HuH-7.5 (cell line): Measurements from ENCODE around the gene PIM3.

Experiments used
- DNase-seq: peaks from one replicate; pipeline ENCODE4 v3.0.0; 2011; ENCODE audit warnings: low spot score

PIM3 gene

DNA sequence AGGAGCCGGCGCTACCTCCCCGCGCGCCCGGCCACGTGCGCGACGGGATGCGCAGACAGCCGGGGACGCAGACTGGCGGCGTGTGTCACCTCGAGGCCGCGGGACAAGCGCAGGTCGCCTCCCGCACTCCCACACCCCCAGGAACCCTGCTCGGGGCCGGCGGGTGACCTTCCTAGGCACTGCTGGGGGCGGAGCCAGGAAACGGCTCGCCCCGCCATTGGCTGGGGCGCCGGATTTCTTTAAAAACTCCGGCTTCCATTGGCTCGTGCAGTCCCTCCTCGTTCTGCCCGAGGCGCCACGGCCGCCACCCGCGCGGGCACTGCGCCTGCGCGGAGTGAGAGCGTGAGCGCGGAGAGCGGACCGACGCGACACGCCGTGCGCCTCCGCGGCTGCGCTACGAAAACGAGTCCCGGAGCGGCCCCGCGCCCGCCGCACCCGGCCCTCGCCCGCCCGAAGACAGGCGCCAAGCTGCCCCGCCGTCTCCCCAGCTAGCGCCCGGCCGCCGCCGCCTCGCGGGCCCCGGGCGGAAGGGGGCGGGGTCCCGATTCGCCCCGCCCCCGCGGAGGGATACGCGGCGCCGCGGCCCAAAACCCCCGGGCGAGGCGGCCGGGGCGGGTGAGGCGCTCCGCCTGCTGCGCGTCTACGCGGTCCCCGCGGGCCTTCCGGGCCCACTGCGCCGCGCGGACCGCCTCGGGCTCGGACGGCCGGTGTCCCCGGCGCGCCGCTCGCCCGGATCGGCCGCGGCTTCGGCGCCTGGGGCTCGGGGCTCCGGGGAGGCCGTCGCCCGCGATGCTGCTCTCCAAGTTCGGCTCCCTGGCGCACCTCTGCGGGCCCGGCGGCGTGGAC, at the start of gene PIM3:
TSS of gene PIM3 (plus strand) at position 614 of the 846 bp plus-strand sequence. CDS start at position 790, 176 bp downstream.
- peak; percentile 100 for DNase-seq

DNA sequence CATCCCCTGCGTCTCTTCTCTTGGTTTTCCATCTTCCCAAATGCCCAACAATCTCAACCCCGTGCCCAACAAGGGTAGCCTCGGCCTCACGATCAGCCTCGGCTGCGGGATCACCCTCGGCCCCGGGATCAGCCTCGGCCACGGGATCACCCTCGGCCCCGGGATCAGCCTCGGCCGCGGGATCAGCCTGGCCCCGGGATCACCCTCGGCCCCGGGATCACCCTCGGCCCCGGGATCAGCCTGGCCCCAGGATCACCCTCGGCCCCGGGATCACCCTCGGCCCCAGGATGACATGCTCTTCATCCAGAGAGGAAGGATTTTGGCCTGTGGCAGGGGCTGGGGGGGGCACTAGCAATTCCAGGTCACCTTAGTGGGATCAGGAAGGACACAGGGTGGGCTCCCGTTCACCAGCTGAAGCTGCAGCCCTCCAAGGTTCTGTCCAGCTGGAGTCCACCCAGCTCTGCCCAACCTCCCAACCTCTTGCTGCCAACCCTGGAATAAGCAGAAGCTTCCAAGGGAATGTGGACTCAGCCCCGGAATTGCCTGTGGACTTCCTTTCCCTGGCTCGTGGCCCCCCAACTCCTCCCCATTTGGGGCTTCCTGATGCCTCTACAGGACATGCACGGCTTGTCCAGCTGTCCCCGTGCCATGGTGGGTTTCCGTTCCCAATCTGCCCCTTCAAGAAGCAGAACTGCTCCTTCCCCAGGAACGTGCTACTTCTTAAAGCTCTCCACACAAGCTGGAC, 48.5 kb upstream of the PIM3 start:
- no peak for DNase-seq

- DNase-seq, result no peak
Measured at GRCh38 chr22:49913026-49913425, 47.5 kb upstream of the PIM3 start.

GRCh38 chr22:49913446-49913845, 47.1 kb upstream of the PIM3 start:
- no peak for DNase-seq

DNA sequence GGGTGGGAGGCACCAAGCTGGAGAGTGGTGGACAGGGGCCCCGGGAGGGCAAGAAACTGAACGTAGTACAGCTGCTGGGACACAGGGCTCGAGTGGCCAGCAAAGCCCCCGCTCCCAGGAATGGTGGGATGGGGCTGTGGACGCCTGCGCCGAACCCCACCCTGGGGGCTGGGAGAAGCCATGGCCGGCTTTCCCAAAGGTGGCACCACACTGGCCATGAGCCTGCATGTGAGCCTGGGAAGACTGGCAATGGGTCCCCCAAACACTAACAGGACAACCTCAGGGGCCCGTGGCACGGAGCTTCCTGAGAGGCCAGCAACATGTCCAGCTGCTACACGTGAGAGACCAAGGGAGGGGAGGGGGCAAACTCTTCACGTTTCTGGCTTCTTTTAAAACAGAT, 46.3 kb upstream of the PIM3 start:
- DNase-seq, result no peak

DNA sequence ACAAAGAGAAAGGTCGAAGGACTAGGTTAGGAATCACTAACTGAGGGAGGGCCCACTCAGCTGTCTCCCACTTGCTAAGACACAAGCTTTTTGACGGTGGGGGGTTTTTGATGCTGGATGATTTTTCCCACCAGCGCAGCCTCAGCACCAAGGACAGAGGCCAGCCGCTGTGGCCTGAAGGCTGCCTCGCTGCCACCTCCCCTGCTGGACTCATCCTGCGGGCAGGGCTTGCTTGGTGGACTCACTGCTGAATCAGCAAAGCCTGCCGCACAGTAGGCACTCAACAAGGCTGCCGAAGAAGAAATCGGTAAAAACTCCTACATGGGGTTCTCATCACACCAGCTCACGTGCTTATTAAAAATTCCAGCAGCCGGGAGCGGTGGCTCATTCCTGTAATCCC, 45.0 kb upstream of the PIM3 start:
- DNase-seq, result no peak

- DNase-seq, result no peak
Measured at GRCh38 chr22:49916831-49917230, 43.7 kb upstream of the PIM3 start.

DNA sequence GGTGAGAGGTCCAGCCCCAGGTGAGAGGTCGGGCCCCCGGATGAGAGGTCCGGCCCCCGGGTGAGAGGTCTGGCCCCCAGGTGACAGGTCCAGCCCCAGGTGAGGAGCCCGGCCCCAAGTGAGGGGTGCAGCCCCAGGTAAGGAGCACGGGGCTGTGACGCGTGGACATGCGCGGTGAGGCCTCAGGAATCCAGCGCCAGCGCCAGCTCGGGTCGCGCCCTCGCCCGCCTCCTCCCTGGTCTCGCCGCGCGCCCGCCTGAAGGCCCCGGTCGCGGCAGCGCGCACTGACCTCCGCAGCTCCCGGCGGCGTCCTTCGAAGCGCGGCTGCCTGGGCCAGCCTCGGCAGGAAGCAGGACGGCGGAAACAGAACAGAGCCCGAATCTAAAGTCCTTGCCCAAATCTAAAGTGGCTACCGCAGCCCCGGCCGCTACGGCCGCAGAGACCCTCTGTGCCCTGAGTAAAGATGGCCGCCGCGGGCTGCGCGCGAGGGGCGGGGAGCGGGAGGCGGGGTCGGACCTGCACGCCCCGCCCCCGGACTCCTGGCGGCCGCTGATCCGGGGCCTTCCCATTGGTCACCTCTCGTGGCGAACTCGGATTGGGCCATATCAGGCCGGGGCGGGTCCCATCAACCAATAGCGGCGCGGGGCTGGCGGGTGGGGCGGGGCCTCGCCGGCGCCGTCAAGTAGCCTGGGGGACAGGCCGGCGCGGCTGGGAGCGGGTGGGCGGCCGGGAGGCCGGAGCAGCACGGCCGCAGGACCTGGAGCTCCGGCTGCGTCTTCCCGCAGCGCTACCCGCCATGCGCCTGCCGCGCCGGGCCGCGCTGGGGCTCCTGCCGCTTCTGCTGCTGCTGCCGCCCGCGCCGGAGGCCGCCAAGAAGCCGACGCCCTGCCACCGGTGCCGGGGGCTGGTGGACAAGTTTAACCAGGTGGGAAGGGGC, 42.3 kb upstream of the PIM3 start, which contains the start of the genes ALG12 and CRELD2:
TSS of gene ALG12 (minus strand) at position 465 of the 937 bp plus-strand sequence. CDS start 4,673 bp downstream, outside the sequence.
TSS of gene CRELD2 (plus strand) at position 661 of the 937 bp plus-strand sequence. CDS start at position 797, 136 bp downstream.
- peak; percentile 100 for DNase-seq

GRCh38 chr22:49918911-49919881, 41.4 kb upstream of the PIM3 start:
- no peak for DNase-seq

- no peak for DNase-seq
Measured at GRCh38 chr22:49920859-49921258, 39.7 kb upstream of the PIM3 start.

DNA sequence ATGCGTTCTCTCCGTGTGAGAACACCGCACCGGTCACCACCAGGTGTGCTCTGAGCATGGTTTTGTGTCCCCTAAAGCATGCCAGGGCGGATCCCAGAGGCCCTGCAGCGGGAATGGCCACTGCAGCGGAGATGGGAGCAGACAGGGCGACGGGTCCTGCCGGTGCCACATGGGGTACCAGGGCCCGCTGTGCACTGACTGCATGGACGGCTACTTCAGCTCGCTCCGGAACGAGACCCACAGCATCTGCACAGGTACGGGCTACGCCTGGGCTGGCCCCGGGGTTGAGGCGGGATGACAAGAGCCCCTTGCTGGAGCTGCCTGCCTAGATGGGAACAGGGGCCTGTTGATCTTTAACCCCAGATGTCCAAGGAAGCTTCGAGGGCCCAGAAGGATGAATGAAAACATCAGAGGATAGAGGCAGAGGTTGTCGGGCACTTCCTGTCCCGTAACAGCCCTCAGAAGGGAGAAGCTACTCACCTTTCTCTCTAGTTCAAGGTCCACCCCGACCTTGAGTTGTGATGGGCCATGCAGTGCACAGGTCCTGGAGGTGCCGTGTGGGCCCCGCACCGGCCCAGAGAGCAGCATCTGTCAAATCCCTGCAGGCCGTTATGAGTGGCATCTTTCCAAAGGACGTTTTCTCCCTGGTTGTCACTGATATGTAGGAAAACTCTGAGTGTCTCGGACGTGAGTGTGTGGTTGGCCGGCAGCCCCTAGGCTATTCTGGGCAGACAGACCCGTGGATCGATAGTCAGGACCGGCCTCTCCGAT, 38.9 kb upstream of the PIM3 start:
- no peak for DNase-seq

GRCh38 chr22:49922484-49922883, 38.1 kb upstream of the PIM3 start:
- no peak for DNase-seq

DNA sequence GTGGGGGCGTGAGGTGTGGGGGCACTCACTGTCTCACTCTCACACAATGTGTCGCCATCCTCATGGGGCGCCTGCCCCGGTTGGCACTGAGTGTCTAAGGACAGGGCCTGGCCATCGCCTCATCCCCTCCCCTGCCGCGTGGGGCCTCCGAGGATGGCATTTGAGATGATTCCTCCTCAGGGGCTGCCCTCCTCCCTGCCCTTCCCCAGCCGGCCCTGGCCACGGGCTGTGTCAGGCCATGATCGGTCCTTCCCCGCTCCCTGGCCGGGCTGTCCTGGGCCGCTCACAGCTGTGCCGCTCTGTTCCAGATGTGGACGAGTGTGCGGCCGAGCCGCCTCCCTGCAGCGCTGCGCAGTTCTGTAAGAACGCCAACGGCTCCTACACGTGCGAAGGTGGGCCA, 37.6 kb upstream of the PIM3 start:
- DNase-seq, result no peak

DNA sequence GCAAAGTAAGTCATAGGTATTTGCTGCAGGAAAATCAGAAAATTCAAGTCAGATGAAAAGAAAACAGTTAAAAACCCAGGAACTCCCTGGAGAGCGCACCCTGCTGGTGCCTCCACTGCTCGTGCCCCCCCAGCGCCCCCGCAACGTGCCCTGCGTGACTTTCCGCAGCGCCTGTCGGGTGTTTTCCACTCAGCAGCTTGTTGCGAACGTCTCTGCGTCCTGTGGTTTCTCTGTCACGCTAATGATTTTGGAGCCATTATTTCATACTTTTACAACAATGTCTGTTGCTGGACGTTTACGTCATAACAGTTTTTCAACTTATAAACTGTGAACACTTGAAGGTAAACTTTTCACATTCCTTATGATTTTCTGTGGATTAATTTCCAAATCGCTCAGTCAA, 37.1 kb upstream of the PIM3 start:
- DNase-seq, result no peak

- DNase-seq, result no peak
Measured at GRCh38 chr22:49924113-49924833, 36.3 kb upstream of the PIM3 start.

- DNase-seq, result no peak
Measured at GRCh38 chr22:49925525-49926128, 34.9 kb upstream of the PIM3 start.

- DNase-seq, result no peak
Measured at GRCh38 chr22:49926916-49927315, 33.7 kb upstream of the PIM3 start.

DNA sequence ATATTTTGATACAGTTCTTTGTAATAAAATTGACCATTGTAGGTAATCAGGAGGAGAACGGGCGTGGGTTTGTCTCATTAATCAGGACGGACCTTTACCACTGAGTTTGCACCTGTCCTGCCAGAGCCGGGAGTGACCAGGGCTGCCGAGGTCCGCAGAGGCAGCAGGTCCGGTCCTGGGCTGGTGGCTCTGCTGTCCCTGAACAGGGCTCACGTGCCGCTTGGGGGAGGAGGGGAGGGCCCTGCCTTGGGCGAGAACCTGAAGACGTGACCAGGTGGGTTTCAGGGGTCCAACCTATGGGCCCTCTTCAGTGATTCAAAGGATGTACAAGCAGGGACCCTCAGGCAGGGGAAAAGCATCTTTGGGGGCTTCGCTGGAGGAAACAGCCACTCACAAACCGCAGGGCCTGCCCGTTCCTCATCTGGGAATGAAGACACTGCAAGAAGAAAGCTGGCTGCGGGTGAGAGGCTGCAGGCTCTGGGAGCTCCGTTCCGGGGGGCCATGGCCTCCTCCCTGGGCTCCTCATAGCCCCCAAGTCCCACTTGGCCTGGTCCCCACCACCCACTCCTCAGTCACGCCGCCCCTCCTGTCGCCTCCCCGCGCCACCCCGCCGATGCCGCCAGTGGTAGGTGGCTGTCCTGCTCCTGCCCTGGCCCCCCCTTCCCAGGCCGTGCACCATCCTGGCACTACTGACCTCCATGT, 32.9 kb upstream of the PIM3 start:
- no peak for DNase-seq
